Endothelial cell (in vitro differentiated cells): ENCODE measurements around the gene GSN. TPM values are rescaled to one million over a fixed set of nuclear protein-coding genes. Genes with fewer than 3 reads are reported as not detected.

Source experiments
- DNase-seq: peaks from one replicate; pipeline ENCODE4 v3.0.0; 2021; ENCODE audit warnings: low spot score
- H3K27ac Mint-ChIP-seq: one replicate; pipeline ENCODE4 v1.8.0; 2021; ENCODE audit warnings: mixed read lengths, inconsistent platforms; ENCODE audit not compliant: unreplicated experiment
- H3K27me3 Mint-ChIP-seq: one replicate; pipeline ENCODE4 v1.8.0; 2021; ENCODE audit warnings: mild to moderate bottlenecking, moderate library complexity, mixed read lengths, inconsistent platforms; ENCODE audit not compliant: unreplicated experiment
- H3K36me3 Mint-ChIP-seq: one replicate; pipeline ENCODE4 v1.8.0; 2021; ENCODE audit warnings: mild to moderate bottlenecking, low read depth, mixed read lengths, inconsistent platforms; ENCODE audit not compliant: unreplicated experiment
- H3K4me1 Mint-ChIP-seq: one replicate; pipeline ENCODE4 v1.8.0; 2021; ENCODE audit warnings: mild to moderate bottlenecking, mixed read lengths, inconsistent platforms; ENCODE audit not compliant: unreplicated experiment
- H3K4me3 Mint-ChIP-seq: one replicate; pipeline ENCODE4 v1.8.0; 2021; ENCODE audit warnings: mild to moderate bottlenecking, mixed read lengths, inconsistent platforms; ENCODE audit not compliant: unreplicated experiment
- H3K9me3 Mint-ChIP-seq: one replicate; pipeline ENCODE4 v1.8.0; 2021; ENCODE audit warnings: mixed read lengths, inconsistent platforms; ENCODE audit not compliant: unreplicated experiment
- CTCF ChIP-seq: fragments of 200-600 bp; sonication (generic); IDR thresholded peaks from one replicate; pipeline ENCODE4 v1.5.0; 2021; ENCODE audit warnings: antibody characterized with exemption; ENCODE audit not compliant: unreplicated experiment
- total RNA-seq: library from RNA; stranded (reverse); fragmentation: NEBNext Ultra II Directional; extraction: Animal tissue kit (Norgen Biotek cat#: 25700); gene quantifications from one replicate; pipeline ENCODE4 v1.2.1, GENCODE V29; 2021; ENCODE audit not compliant: unreplicated experiment

The GSN gene
- total RNA-seq, 1 donor from 2014 or later, result 205 TPM

GRCh38 chr9:121376214-121376830 is 108.4 kb downstream of the GSN start:
- H3K36me3 Mint-ChIP-seq, result peaks cover 3% of the 10 kb centered on the region
- H3K4me3 Mint-ChIP-seq, result no peak overlapping the region
- H3K9me3 Mint-ChIP-seq, result no peaks in the 10 kb centered on the region
- H3K27me3 Mint-ChIP-seq, result no peaks in the 10 kb centered on the region
- no peak for DNase-seq
- peaks cover 2% of the 10 kb centered on the region for H3K4me1 Mint-ChIP-seq
- TF ChIP-seq CTCF, result no peak
- H3K27ac Mint-ChIP-seq, result no peak overlapping the region

GRCh38 chr9:121380846-121381245 is 112.9 kb downstream of the GSN start:
- no peak for TF ChIP-seq CTCF
- H3K9me3 Mint-ChIP-seq, result no peaks in the 10 kb centered on the region

More at GRCh38 chr9:121380846-121381245, 112.9 kb downstream of the GSN start:
- DNase-seq, result no peak
- Mint-ChIP-seq H3K27ac (no peak overlapping the region), H3K4me1 (no peaks in the 10 kb centered on the region), H3K4me3 (no peak overlapping the region), H3K36me3 (peaks cover 3% of the 10 kb centered on the region), H3K27me3 (no peaks in the 10 kb centered on the region)

Other genes with a start within 250 kb of the GSN start
- 0.41 TPM for gene C5, start 217.9 kb upstream of the GSN start, total RNA-seq
- gene CNTRL, start 193.2 kb upstream of the GSN start, total RNA-seq, result 23.6 TPM
- 81.6 TPM for gene RAB14, start 66.3 kb upstream of the GSN start, total RNA-seq
- 16.1 TPM for gene STOM, start 102.1 kb downstream of the GSN start, total RNA-seq
- gene GGTA1, start 231.7 kb downstream of the GSN start, total RNA-seq, result 19.7 TPM